Measurements from ENCODE around the gene NABP1.

- TF ChIP-seq CTCF (IDR thresholded peaks at IDR 0.05; ENCODE audit: poor library complexity, severe bottlenecking) (no peak), EP300 (conservative IDR thresholded peaks at IDR 0.05; ENCODE audit: poor library complexity, severe bottlenecking) (no peak)
These were observed 32.5 kb downstream of the NABP1 start for GRCh38 chr2:191710411-191710900.

Measured in neural cell (in vitro differentiated cells).